ENCODE measurements around the gene SFTPB.

The SFTPB gene

DNA sequence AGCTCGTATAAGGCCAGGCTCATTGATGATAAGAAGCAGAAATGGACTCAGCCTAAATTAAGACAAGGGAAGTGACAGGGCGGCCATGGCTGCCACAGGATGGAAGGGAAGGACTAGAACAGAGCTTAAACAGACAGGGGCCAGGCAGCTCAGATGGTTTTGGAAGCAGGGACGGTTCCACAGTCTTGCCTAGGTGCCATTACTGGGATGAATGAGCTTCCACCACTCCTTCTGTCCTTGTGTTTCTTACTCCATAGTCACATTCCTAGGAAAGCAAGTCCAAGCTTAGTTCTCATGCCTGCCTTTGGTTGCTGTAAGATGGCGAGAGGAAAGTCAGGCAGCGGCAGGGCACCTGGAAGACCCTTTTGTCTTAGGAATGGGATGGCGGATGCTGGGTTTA lies 38.1 kb upstream of the SFTPB start:
- no peak for DNase-seq (ENCODE audit: extremely low read depth, low read depth)
- no peak for TF ChIP-seq CTCF (IDR thresholded peaks at IDR 0.05; ENCODE audit: low read depth, low read length)

GRCh38 chr2:85705680-85706039 lies 37.7 kb upstream of the SFTPB start:
- no peak for TF ChIP-seq CTCF (IDR thresholded peaks at IDR 0.05; ENCODE audit: low read depth, low read length)
- peak; percentile 92 for DNase-seq (ENCODE audit: extremely low read depth, low read depth)

DNA sequence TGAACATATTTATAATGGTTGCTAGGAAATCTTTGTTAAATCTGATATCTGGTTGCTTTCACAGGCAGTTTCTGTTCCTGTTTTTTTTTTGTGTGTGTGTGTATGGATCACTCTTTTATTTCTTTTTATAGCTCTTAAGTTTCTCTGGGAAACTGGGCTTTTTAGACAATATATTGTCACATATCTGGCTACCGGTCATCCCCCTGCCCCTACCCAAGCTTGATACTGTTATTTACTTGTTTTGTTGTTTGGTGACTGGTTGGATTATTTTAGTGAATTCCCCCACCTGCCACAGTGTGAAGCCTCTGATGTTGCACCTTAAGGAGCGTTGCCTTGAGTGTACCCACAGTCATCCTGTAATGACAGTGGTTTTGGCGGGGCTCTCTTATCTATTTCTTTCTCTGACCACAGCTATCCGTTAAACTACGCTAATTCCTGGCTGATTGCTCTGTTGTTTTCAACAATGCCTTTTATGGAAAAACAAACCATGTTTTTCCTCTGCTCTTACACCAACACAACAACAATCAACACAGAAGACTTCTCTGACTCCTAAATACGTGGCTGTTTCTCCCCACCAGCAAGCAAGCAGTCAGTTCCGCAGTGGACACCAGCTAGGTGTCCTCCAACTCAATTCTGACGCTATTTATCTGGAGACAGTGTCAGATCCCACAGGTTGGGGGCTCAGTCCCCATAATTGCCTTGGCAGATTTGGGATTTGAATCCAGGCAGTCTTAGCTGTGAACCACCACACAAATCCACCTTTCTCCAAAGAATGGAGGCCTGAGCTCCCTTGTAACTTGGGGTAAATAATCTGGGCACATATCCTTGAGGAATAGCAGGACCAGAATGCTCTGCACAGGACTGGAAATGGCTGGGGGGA lies 37.0 kb upstream of the SFTPB start:
- TF ChIP-seq CTCF (IDR thresholded peaks at IDR 0.05; ENCODE audit: low read depth, low read length) = no peak
- DNase-seq (ENCODE audit: extremely low read depth, low read depth) = no peak

GRCh38 chr2:85704038-85704437 lies 36.0 kb upstream of the SFTPB start:
- no peak for DNase-seq (ENCODE audit: extremely low read depth, low read depth)
- no peak for TF ChIP-seq CTCF (IDR thresholded peaks at IDR 0.05; ENCODE audit: low read depth, low read length)

- DNase-seq (ENCODE audit: extremely low read depth, low read depth) = no peak
- TF ChIP-seq CTCF (IDR thresholded peaks at IDR 0.05; ENCODE audit: low read depth, low read length) = no peak
These were observed 35.3 kb upstream of the SFTPB start for GRCh38 chr2:85703329-85703728.

DNA sequence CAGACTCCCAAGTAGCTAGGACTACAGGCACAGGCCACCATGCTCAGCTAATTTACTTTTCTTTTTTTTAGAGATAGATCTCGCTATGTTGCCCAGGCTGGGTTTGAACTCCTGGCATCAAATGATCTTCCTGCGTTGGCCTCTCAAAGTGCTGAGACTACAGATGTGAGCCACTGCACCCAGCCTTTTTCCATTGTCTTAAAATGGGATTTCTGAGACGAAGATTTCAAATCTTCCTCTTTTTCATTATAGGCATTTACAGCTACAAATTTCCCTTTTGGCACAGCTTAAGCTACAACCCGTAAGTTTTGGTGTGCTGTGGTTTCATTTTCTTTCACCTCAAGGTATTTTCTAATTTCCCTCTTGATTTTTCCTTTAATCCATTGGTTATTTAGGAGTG lies 34.8 kb upstream of the SFTPB start:
- DNase-seq (ENCODE audit: extremely low read depth, low read depth) = no peak
- no peak for TF ChIP-seq CTCF (IDR thresholded peaks at IDR 0.05; ENCODE audit: low read depth, low read length)

- TF ChIP-seq CTCF (IDR thresholded peaks at IDR 0.05; ENCODE audit: low read depth, low read length) = no peak
- DNase-seq (ENCODE audit: extremely low read depth, low read depth) = no peak
These were observed 34.2 kb upstream of the SFTPB start for GRCh38 chr2:85702172-85702571.
